Right kidney (tissue), 1 donor: ENCODE data around the gene SESN1.

ENCODE experiments used
- DNase-seq: peaks from one replicate; pipeline ENCODE4 v3.0.0-alpha.2; 2016

The SESN1 gene

DNA sequence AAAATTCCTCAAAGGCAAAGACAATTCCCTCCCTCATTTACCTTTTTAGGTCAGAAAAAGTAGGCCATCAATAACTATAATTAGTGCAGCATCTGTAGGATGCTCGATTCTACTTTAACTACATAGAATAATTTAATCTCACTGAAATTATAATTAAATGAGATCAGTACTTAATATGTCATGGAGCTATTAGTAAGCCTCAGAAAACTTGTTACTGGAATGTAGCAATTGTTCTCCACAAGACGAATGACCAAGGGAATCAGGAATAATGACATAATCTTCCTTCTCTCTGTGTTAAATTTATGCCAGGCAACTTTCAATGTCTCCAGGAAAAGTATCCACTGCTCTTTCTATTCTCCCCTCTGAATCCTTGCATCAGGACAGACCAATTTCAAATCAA is 34.1 kb downstream of the SESN1 start:
- DNase-seq = no peak

DNA sequence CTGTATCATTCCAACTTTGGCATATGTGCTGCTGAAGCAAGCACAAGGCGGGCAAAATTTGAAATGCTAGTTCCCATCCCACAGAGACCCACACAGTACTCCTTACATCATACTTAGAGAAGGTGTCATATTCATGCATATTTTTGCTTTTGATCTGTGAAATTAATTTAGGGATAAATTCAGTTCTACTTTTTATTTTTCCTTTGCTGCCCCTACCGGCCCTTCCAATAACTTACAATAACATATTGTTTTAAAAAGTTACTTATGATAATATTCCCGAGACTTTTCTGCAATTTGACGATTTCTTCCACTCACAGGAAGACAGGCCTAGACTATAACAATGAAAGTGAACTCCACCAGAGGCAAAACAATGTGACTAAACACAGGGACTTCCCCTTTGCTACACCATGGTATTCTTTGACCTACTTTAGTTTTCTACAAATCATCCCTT is 35.0 kb downstream of the SESN1 start:
- no peak for DNase-seq

DNA sequence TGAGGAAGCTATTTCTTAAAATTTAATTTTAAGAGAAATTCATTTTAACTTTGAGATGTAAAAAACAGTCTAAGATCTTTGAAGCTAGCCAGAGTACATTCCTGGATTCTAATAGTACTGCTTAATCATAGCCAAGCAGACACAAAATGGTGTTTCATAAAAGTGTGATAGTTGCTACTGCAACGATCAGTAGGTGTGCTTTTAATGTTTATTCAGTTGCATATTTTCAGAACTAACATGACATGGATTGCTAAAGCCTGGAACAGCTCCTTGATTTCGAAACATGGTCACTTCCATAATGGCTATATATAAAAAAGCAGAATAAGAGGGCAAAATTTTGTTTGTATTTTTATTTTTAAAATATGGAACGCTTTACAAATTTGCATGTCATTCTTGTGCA is 35.5 kb downstream of the SESN1 start:
- no peak for DNase-seq

DNA sequence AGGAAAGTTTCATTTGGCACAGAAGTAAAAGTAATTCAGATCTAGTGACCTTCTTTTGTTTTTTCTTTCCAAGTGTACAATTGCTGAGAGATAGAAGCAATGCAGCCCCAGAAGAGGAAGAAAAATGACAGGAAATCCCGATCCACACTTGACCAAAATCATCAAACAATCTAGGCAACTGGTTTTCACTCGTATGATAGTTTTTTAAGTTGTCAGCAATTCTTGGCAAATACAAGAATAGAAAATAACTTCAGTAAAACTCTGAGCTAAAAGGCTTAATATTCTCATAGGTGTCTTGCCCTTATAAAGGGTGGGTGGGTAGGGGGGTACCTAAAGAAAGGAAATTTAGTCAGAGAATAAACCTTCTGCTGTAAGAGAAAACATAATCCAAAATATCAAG is 36.0 kb downstream of the SESN1 start:
- no peak for DNase-seq

DNA sequence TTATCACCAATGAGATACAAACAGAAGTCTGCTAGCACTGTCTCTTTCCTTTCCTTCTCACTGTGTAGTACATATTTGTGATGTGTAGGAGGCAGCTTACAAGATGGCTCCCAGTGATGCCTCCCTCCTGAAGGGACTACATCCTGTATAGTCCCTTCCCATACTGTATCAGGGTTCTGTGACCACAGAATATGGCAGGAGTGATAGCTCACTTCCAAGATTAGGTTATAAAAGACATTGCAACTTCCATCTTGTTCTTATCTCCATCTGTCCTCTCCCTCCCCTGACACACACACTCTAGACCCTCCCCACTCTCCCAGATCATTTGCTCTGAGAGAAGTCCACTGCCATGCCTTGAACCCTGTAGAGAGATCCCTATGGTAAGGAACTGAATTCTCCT is 38.0 kb downstream of the SESN1 start:
- DNase-seq = no peak

DNA sequence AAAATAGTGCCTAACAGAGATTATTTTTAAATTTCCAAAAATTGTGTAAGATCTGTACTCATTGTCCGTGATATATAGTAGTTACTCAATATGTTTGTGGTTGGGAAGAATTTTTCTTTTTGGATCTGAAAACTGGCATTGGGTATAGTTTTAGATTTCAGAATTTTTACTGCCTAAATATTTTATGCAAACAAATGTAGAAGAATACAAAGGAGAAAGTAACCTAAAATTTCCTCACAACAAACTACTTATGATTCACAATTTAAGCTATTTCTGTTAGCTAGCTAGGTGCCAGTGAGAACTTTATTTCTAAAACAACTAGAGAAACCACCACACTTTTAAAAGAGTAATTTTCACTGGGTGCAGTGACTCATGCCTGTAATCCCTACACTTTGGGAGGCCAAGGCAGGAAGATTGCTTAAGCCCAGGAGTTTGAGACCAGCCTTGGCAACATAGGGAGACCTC is 38.8 kb downstream of the SESN1 start:
- no peak for DNase-seq

DNA sequence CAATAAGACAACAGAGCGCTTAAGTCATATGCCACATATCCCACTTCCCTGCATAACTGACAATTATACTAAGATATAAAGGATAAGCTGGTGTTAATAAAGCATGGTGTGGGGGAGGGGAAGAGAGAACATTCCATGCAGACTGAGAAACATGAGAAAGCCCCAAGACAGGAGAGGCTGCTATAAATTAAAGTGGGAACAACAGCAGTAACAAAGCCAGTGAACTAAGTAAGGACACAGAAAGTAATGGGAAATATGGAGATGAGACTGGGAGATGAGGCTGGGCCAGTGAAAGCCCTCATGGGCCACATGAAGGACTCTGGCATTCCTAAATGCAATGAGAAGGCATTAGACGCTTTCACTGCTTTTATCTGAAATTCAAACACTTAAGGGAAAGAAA is 41.3 kb downstream of the SESN1 start:
- peak; percentile 31 for DNase-seq

DNA sequence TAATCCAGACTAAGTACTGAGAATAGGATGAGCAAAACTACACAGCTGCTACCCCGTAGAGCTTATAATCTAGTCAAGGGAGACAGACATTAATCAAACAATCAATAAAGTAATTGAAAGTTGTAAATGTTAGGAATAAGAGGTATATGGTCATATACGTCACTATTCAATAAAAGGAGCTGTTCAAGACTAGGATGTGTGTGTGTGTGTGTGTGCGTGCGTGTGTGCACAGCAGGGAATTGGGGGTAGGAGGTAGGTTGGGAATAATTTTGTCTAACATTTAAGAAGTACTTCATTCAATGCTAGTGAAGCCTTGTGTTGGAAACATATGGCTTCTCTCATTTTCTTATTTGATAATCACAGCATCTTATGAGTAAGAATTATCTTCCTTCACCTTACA is 41.8 kb downstream of the SESN1 start:
- no peak for DNase-seq

DNA sequence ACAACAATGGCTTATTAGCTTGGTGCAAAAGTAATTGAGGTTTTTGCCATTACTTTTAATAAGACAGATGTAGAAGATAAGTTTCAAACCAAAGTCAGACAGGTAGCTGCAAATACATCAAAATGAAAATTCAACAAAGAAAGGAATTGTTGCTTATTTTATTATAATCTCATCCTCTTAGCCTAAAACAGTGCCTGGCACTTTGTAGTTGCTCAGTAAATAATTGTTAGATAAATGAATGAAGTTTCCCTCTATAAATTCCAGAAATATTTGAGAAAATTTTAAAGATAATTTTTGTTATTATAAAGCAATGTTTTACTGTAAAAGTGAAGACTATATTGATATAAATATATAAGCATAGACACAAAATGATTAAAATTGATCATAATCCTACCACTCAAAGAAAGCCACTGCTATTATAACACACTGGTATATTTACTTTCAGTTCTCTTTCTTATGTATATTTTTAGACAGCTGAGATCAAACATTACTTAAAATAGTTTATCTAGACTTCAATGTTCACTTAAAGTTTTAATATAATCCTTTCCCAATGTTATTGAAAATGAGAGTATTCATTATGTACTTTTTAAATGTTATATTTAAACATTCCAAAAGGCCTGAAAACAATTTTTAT is 42.5 kb downstream of the SESN1 start:
- DNase-seq = no peak

DNA sequence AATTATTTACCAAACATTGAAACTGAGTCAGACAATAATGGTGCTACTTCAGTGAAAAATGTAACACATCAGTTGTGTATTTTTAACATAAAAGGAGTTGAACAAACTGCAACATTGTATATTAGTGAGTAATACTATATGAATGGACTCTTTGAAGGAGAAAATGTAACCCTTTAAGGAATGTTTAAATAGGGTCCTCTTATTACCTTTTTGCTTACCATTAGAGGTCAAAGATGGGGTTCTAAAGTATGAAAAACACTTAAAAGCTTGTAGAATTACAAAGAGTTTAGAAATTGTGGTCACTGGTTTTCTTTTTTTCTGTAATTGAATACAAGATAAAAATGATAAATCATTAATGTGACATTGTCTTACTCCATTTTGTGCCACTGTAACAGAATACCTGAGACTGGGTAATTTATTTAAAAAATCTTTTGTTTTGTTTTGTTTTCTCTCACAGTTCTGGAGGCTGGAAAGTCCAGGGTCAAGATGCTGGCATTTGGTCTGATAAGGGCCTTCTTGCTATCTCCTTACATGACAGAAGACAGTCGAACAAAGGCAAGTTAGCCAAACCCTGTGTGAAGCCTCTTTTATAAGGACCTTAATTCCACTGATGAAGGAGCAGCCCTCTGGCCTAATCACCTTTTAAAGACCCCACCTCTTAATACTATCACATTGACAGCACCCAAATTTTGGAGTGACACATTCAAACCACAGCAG is 43.2 kb downstream of the SESN1 start:
- no peak for DNase-seq

DNA sequence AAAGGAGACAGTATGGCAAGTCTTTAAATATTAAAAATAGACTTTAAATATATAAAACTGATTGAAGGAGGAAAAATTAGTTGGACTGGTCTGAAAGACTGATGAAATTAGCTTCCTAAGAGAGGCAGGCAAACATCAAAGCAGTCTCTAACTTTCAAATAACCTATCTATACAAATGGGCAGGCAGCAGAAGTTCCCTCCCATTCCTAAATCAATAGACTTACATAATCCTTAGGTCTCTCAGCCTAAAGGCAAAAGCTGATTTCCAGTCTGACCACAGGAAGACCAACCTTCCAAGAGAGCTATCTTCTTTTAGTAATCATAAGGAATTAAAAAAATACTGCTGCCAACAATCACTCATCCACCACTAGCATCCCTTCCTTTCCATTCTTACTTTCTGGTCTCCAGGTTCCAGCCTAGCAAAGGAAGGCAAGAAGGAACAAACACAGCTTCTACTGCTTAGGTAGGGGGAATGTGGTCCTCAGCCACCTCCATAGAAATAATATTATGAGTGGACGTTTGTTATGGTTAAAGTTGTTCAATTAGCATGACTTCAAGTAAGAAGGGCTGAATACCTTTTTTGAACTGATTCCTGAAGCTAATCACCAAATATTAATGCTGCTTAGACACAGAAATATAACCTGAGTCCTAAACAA is 44.1 kb downstream of the SESN1 start:
- no peak for DNase-seq

DNA sequence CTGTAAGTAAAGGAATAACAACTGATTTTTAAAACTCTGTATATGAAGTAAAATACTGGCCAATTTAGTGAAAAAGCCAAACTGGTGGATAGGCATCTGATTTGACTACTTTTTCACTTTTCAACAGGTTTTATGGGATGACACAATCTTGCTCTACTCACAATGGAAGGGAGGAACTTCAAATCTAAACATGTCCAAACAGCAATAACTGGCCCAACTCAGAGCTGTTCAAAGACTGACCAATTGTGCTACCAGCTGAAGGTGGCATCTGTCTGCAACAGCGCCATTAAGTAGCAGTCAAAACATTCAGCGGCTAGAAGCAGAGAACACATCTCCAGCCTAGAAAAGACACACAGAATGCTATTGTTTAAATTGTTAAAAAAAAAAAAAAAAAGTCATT is 44.6 kb downstream of the SESN1 start:
- no peak for DNase-seq

DNA sequence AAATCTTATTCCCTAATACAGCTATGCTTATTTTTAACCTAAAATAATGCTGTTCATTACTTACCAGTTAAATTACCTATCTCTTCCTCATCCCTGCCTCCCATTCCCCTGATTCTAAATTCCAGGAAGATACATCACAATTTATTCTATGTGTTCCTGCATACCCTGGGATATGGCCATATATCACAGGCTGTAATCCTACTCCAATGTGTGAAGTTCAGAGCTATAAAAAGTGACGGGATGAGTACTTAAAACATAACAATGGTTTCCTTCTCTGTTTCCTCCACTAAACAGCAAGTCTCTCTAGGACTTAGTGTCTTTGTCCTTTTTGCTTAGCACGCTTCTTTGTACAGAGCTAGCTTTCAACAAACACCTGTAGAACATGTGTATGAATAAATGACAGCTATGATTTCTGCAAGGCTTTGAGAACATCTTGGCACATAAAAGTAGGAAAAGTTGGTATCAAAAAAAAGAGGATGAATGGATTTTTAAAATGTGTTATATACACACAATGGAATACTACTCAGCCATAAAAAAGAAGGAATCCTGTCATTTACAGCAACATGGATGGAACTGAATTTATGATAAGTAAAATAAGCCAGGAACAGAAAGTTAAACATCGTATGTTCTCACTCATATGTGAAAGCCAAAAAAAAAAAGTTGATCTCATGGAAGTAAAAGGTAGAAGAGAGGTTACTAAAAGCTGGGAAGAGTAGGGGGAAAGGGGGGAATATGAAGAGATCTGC is 45.8 kb downstream of the SESN1 start:
- no peak for DNase-seq

DNA sequence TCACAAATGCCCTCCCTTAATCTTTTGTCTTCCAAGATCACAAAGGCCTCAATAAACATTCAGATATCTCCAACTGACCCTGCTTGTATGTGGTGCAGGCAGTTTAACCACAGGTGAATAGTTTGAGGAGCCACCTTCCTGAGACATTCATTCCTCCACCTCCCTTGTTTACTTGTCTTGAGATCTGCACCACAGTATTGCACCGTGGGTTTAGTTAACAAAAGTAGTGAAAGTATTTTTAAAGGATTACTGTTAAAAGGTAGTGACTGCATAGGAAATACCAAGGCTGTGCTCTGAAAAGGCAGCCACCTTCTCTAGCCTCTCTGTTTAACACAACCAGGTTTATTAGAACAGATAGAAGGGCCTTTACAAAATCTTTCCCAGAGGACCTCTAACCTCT is 46.5 kb downstream of the SESN1 start:
- DNase-seq = no peak

DNA sequence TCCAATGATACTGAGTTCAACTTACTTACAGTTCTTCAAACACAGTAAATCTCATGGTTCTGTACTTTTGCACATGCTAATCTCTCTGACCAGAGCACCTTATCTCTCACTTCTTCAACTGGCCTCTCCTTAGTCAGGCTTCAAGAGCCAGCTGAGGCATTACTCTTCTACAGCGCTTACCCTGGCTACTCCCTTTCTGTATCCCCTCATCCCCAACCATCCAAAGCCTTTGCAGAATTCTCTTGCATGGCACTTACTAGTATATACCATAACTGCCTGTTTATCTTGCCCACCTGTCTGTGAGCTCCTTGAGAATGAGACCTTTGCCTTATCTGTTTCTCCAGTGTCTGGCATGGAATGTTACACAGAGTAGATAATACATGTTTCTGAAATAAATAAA is 49.2 kb downstream of the SESN1 start:
- DNase-seq = no peak

DNA sequence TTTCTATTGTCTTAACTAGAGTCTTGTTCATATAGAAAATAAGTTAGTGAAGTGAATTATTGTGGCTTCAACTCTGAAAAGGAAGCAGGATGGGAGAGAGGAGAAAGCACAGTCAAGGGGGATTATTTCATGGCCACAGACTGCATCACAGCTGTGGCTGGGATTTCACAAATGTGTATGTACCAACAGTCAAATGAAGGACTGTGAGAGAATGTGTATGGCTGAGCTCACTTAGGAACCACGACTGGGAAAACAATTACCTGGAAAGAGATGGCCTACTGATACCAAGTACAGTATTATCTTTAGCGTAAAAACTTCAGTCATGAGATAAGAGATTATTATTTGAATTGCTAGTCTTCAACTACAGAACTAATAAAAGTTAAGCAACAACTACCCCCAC is 54.9 kb downstream of the SESN1 start:
- no peak for DNase-seq

DNA sequence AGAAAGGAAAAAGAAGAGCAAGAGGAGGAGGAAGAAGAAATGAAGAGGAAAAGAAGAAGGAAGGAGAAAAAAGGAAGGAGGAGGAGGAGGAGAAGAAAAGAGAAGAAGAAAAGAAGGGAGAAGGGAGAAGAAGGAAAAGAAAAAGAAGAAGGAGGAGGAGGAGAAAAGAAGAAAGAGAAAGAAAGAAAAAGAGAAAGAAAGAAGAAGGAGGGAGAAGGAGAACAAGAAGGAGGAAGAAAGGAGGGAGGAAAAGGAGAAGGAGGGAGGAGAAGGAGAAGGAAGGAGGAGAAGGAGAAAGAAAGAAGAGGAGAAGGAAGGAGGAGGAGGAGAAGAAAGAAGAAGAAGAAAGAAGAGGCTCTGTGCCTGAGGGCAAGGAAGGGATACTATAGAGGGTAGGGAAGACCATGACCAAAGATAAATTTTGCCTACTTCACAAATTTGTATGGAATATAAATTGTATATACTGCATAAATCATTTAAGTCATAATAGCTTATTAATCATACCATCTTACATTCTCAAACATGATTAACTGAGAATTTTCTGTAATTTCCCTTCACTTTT is 55.7 kb downstream of the SESN1 start:
- no peak for DNase-seq

DNA sequence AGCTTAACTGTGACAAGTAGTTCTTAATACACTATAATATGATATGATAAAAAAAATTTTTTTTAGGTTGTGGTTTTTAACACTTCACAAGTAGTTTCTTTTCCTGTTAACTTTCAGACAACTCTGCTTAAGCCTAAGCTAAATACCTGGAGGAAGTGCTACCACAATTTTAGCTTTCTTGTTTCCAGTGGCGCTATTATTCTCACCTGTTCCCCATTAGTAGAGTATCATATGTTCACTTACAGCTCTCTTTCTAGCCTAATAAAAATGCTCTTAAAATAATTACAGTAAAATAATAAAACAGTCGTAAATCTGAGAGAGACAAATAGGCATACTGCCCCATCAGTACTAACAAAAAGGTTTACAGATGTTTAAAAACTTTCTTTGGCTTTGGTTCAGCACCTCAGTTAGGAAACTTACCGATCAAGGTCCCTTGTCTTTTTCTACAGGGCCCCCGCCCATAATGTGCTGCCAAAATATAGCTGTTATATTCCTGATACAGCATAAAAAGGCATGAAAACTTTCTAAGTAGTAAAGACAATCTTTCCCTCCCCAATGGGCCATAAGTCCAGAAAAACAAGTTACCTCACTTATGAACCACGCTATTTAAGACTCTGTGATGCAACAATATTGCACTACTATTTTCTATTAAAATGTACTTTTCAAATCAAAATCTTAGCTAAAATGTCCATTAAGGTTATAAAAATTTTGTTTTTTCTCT is 57.9 kb downstream of the SESN1 start:
- no peak for DNase-seq

DNA sequence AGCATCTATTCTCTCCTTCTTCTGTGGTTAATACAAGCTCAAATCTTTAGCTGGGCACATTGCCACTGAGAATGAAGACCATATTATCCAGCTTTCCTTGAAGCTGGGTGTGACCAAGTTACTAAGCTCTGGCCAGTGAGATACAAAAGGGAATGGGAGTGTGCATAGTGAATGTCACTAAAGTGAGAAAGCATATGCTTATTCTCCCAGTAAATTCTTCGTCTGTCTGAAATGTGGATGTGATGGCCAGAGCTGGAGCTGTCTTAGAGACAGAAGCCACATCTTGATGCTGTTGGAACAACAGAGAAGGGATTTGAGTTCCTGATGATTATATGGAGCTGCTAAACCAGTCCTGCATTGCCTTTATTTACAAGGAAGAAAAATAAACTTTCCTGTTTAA is 60.1 kb downstream of the SESN1 start:
- no peak for DNase-seq

DNA sequence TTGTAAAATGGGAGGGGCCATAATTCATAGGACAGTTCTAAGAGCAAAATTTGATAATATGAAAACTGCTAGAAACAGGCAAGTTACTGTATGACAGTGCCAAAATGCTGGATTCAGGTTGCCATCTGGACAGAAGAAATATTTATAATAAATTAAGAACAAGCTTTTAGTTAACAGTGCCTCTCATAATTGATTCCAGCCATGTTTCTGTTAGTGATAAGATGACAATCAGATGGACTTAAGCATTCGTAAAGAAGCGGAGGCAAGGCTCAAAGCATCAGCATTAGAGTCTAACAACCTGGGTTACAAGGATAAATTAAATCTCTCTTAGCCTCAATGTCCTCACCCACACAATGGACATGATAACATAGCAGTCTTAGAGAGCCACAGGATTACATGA is 61.0 kb downstream of the SESN1 start:
- no peak for DNase-seq

DNA sequence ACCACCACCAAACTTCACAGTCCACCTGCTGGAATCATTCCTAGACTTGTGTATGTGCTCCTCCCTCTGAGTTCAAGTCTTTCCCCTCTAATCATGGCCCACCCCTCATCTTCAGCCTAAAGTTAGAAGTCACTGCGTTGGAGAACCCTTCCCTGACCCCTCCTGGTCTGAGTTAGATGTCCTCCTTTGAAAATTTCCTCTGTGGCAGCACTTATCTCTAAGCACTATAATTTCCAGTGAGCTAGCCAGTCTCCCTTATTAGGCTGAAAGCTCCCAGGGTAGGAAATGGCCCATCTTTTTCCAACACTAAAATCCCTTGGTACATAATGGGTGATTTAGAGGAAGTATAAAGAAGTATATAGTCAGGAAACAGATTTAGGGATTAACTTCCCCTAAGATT is 63.2 kb downstream of the SESN1 start:
- DNase-seq = no peak

DNA sequence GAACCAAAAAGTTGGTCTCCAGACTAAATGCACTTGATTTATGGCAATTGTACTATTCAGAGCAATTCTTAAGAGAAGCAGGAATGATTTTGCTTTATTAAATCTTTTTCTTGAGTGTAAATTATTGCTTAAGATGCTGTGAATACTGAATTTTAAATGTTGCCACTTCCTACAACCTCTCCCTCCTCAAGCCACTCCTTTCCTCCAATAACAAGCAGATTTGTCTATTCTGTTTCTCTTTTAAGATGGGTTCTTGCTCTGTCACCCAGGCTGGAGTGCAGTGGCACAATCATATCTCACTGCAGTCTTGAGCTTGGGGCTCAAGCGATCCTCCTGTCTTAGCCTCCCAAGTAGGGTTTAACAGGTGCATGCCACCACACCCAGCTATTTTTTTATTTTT is 65.3 kb downstream of the SESN1 start:
- DNase-seq = no peak
